Brain microvascular endothelial cell (primary cell): ENCODE results near the gene APOBEC3F.
"Not testable (repeated sequence)": the region's sequence is repeated elsewhere in the genome, so short reads cannot be mapped to it uniquely, and the experiment has no call there.

ENCODE experiments used
- DNase-seq: peaks from one replicate; pipeline ENCODE4 v3.0.0-alpha.2; 2020
- H3K27ac ChIP-seq: fragments of 250-450 bp; sonication (Bioruptor Pico); 2 replicates; pipeline ENCODE4 v1.5.1; 2020; ENCODE audit warnings: mild to moderate bottlenecking, moderate library complexity
- H3K27me3 ChIP-seq: fragments of 250-450 bp; sonication (Bioruptor Pico); replicated peaks from 2 replicates; pipeline ENCODE4 v1.5.1; 2020; ENCODE audit warnings: mild to moderate bottlenecking
- H3K36me3 ChIP-seq: fragments of 250-450 bp; sonication (Bioruptor Pico); replicated peaks from 2 replicates; pipeline ENCODE4 v1.5.1; 2020; ENCODE audit warnings: mild to moderate bottlenecking
- H3K4me3 ChIP-seq: 2 replicates; pipeline ENCODE4 v1.5.1; 2011; ENCODE audit warnings: low read depth, mild to moderate bottlenecking, control low read depth, low read length, moderate library complexity
- CTCF ChIP-seq: IDR thresholded peaks from 2 replicates; pipeline ENCODE4 v1.5.1; 2011; ENCODE audit warnings: low read depth, mild to moderate bottlenecking, moderate library complexity, low read length, control low read depth, inconsistent platforms; ENCODE audit errors: missing control alignments
- in situ Hi-C: cut with HindIII; loops from 2 replicates; pipeline ENCODE4 v1.10.0; 2017; ENCODE audit warnings: low sequenced_read_pairs, low pct_ligation_motif_present

Gene APOBEC3F

GRCh38 chr22:39027717-39028116 lies 12.9 kb upstream of the APOBEC3F start:
- H3K27ac ChIP-seq, result no peak overlapping the region
- DNase-seq, result no peak

GRCh38 chr22:39028281-39028680 lies 12.4 kb upstream of the APOBEC3F start:
- Histone ChIP-seq H3K4me3 (no peak overlapping the region), H3K27ac (no peak overlapping the region), H3K36me3 (peaks cover 3% of the 10 kb centered on the region), H3K27me3 (no peaks in the 10 kb centered on the region)
- in situ Hi-C loops, result no loop called here
- no peak for TF ChIP-seq CTCF
- DNase-seq, result no peak

More at GRCh38 chr22:39027717-39028116, 12.9 kb upstream of the APOBEC3F start:
- in situ Hi-C loops, result no loop called here
- Histone ChIP-seq H3K4me3 (no peak overlapping the region), H3K27me3 (no peaks in the 10 kb centered on the region), H3K36me3 (peaks cover 3% of the 10 kb centered on the region)
- TF ChIP-seq CTCF, result no peak

GRCh38 chr22:39029227-39029626 lies 11.4 kb upstream of the APOBEC3F start:
- DNase-seq, result no peak
- no peaks in the 10 kb centered on the region for H3K27me3 ChIP-seq
- no peak for TF ChIP-seq CTCF
- in situ Hi-C loops, result no loop called here
- H3K4me3 ChIP-seq, result no peak overlapping the region
- H3K36me3 ChIP-seq, result no peaks in the 10 kb centered on the region
- H3K27ac ChIP-seq, result no peak overlapping the region

GRCh38 chr22:39030705-39031104 lies 10.0 kb upstream of the APOBEC3F start:
- H3K27ac ChIP-seq, result no peak overlapping the region
- H3K4me3 ChIP-seq, result no peak overlapping the region
- DNase-seq, result no peak
- H3K36me3 ChIP-seq, result no peaks in the 10 kb centered on the region
- in situ Hi-C loops, result no loop called here
- H3K27me3 ChIP-seq, result no peaks in the 10 kb centered on the region
- TF ChIP-seq CTCF, result no peak

GRCh38 chr22:39031434-39032295 lies 9.0 kb upstream of the APOBEC3F start:
- H3K27me3 ChIP-seq, H3K27ac ChIP-seq, H3K4me3 ChIP-seq, DNase-seq, in situ Hi-C loops, H3K36me3 ChIP-seq: not testable (repeated sequence)

GRCh38 chr22:39037071-39037470 lies 3.6 kb upstream of the APOBEC3F start:
- DNase-seq, H3K27me3 ChIP-seq, in situ Hi-C loops, H3K36me3 ChIP-seq, H3K27ac ChIP-seq, H3K4me3 ChIP-seq: not testable (repeated sequence)
